Measurements from ENCODE around the gene VAV1.
A peak's percentile ranks its signal among the peaks of the same experiment; 100 is the strongest.

VAV1 gene

DNA sequence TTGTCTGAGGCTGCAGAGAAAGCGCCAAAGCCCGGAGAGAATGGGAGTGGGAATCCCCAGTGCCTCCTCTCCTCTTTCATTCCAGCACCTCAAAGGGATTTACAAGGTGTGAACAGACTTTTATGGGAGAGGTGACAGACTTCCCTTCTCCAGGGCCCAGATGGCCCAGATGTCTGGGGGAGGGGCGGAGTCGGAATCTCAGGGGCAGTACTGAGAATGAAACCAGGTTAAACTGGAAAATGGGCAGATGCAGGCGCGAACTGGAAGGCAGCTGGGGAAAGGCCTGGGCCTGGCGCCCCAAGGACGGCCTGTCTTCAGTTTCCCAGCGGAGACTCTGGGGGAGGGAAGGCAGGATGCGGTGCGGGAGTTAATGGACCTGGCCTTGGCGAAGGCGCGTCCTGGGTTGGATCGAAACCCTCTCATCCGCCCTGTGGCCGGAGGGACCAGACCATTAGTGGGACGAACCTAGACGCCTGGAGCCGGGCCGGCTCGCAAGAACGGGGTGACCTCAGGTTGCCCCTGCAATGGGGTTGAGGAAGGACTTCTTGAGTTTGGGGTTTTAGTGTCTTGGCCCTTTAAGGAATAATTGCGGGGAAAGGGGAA lies 33.6 kb upstream of the VAV1 start (continued):
- TF ChIP-seq PRDM10 (tag by site-specific recombination; IDR thresholded peaks at IDR 0.05) (peak; percentile 71), ZNF112 (tag by site-specific recombination; IDR thresholded peaks at IDR 0.05) (no peak), ZBTB1 (tag by site-specific recombination; IDR thresholded peaks at IDR 0.05) (no peak), REPIN1 (tag by site-specific recombination; IDR thresholded peaks at IDR 0.05; ENCODE audit: low read depth) (no peak), ZNF707 (tag by site-specific recombination; IDR thresholded peaks at IDR 0.05) (no peak), ZNF561 (tag by site-specific recombination; IDR thresholded peaks at IDR 0.05; ENCODE audit: borderline replicate concordance) (0 out of 2 replicates have a peak, but pooled peaks have one; percentile 29), KLF1 (tag by site-specific recombination; IDR thresholded peaks at IDR 0.05) (peak; percentile 25; the same call in 1 of the 2 replicates), PATZ1 (tag by site-specific recombination; IDR thresholded peaks at IDR 0.05) (peak; percentile 28; the same call in 1 of the 2 replicates), ZNF658 (tag by site-specific recombination; IDR thresholded peaks at IDR 0.05) (no peak), TCF7L2 (IDR thresholded peaks at IDR 0.05; ENCODE audit: borderline replicate concordance, low read depth, low read length) (no peak), ZNF792 (tag by site-specific recombination; IDR thresholded peaks at IDR 0.05) (no peak), ZNF596 (tag by site-specific recombination; IDR thresholded peaks at IDR 0.05) (no peak), MYNN (tag by site-specific recombination; IDR thresholded peaks at IDR 0.05; ENCODE audit: borderline replicate concordance) (no peak), REST (tag by site-specific recombination; IDR thresholded peaks at IDR 0.05) (no peak; the same call in 1 of the 2 replicates), ZFP69B (tag by site-specific recombination; IDR thresholded peaks at IDR 0.05) (peak; percentile 56; the same call in 1 of the 2 replicates), ZIC2 (tag by site-specific recombination; IDR thresholded peaks at IDR 0.05) (no peak), KLF10 (tag by site-specific recombination; IDR thresholded peaks at IDR 0.05) (no peak), TRIM28 (IDR thresholded peaks at IDR 0.05; ENCODE audit: borderline replicate concordance, low read length) (no peak), ZNF473 (tag by site-specific recombination; IDR thresholded peaks at IDR 0.05) (no peak), ZNF449 (tag by site-specific recombination; IDR thresholded peaks at IDR 0.05) (no peak)
- TF ChIP-seq, protein P1, sequence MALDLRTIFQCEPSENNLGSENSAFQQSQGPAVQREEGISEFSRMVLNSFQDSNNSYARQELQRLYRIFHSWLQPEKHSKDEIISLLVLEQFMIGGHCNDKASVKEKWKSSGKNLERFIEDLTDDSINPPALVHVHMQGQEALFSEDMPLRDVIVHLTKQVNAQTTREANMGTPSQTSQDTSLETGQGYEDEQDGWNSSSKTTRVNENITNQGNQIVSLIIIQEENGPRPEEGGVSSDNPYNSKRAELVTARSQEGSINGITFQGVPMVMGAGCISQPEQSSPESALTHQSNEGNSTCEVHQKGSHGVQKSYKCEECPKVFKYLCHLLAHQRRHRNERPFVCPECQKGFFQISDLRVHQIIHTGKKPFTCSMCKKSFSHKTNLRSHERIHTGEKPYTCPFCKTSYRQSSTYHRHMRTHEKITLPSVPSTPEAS (tag by site-specific recombination; IDR thresholded peaks at IDR 0.05) = no peak
- TF ChIP-seq, protein P2, sequence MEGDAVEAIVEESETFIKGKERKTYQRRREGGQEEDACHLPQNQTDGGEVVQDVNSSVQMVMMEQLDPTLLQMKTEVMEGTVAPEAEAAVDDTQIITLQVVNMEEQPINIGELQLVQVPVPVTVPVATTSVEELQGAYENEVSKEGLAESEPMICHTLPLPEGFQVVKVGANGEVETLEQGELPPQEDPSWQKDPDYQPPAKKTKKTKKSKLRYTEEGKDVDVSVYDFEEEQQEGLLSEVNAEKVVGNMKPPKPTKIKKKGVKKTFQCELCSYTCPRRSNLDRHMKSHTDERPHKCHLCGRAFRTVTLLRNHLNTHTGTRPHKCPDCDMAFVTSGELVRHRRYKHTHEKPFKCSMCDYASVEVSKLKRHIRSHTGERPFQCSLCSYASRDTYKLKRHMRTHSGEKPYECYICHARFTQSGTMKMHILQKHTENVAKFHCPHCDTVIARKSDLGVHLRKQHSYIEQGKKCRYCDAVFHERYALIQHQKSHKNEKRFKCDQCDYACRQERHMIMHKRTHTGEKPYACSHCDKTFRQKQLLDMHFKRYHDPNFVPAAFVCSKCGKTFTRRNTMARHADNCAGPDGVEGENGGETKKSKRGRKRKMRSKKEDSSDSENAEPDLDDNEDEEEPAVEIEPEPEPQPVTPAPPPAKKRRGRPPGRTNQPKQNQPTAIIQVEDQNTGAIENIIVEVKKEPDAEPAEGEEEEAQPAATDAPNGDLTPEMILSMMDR (tag by site-specific recombination; IDR thresholded peaks at IDR 0.05) = no peak

Measured in HEK293 (cell line).